ENCODE data around the gene AHI1. TPM values are rescaled to one million over a fixed set of nuclear protein-coding genes. Genes with fewer than 3 reads are reported as not detected.

The AHI1 gene
- total and polyA plus RNA-seq, 2 donors = 11.5 to 21.0 TPM

DNA sequence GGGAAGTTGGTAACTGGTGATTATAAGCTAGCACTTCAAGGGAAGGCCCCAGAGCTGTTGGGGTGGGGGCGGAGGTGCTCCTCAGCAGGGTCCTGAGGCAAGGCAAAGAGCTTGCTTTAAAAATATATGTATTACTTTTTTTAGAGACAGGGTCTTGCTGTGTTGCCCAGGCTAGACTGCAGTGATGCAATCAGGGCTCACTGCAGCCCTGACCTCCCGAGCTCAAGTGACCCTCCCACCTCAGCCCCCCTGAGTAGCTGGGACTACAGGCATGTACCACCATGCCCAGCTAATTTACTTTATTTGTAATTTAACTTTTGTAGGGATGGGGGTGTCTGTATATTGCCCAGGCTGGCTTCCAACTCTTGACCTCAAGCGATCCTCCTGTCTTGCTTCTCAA, 229.3 kb downstream of the AHI1 start:
- no peak overlapping the region for H3K4me3 ChIP-seq (ENCODE audit: low read length in 2 of 2)
- H3K27ac ChIP-seq (ENCODE audit: low read depth in 1 of 2, low read length in 1 of 2) = peak overlapping the region in 1 of 2 donors; percentile 82
- H3K27me3 ChIP-seq (ENCODE audit: control insufficient read depth in 2 of 2, insufficient read depth in 1 of 2, low read length in 1 of 2) = no peaks in the 10 kb centered on the region
- no peak for DNase-seq (ENCODE audit: low read depth in 6 of 9, low spot score in 9 of 9)
- peaks cover 0 to 2% of the 10 kb centered on the region in 2 donors for H3K36me3 ChIP-seq (ENCODE audit: control insufficient read depth in 2 of 2, insufficient read depth in 2 of 2, low read length in 1 of 2)
- WGBS = 97% methylated on average over 3 of the region's 3 CpGs
- H3K4me1 ChIP-seq (ENCODE audit: control insufficient read depth in 2 of 2, insufficient read depth in 2 of 2, low read length in 2 of 2) = peaks cover 32 to 62% of the 10 kb centered on the region in 2 donors
- no peaks in the 10 kb centered on the region for H3K9me3 ChIP-seq (ENCODE audit: control insufficient read depth in 2 of 2, insufficient read depth in 1 of 2, low read length in 1 of 2)

DNA sequence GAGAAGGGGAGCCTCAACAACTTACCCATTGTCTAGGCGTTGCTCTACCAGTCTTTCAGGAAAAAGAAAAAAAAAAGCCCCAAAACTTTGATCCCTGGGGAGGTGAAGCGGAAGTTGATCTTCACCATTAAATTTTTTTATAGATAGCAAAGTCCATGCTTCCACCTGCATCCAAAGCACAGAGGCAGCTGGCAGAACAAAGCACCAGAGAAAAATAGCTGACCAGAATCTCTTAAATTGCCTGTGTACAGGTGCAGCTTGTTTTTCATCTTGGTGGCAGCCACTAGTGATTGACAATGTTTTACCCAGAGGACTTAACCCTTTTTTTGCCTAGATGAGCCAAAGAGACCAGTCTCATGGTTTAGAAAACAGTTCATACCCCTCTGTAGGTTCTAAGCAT, 230.5 kb downstream of the AHI1 start:
- WGBS = 8% methylated on average over 2 of the region's 2 CpGs
- DNase-seq (ENCODE audit: low read depth in 6 of 9, low spot score in 9 of 9) = peak; percentile 49 to 88 (median 67)
- Histone ChIP-seq H3K4me3 (ENCODE audit: low read length in 2 of 2) (no peak overlapping the region), H3K9me3 (ENCODE audit: control insufficient read depth in 2 of 2, insufficient read depth in 1 of 2, low read length in 1 of 2) (no peaks in the 10 kb centered on the region), H3K4me1 (ENCODE audit: control insufficient read depth in 2 of 2, insufficient read depth in 2 of 2, low read length in 2 of 2) (peaks cover 32 to 62% of the 10 kb centered on the region in 2 donors), H3K27me3 (ENCODE audit: control insufficient read depth in 2 of 2, insufficient read depth in 1 of 2, low read length in 1 of 2) (no peaks in the 10 kb centered on the region), H3K36me3 (ENCODE audit: control insufficient read depth in 2 of 2, insufficient read depth in 2 of 2, low read length in 1 of 2) (peaks cover 0 to 2% of the 10 kb centered on the region in 2 donors), H3K27ac (ENCODE audit: low read depth in 1 of 2, low read length in 1 of 2) (peak overlapping the region in 1 of 2 donors; percentile 82)

DNA sequence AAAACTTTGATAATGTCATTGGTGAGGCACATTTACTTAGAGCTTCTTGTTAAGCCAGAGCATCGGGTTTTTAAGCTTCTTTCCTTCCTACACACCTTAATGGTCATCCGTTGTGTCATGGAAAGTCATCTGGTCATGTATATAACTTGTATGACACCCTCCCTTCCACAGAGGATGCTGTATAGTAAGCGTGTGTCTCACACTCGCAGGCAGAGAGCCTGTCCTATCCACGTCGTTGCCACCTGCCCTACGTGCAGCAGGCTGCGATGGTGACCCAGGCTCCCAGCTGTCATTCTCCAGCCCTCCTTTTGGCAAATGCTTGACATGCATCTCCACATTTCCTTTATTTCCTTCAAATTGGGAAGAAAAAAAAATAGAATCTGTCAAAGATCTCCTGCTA, 230.9 kb downstream of the AHI1 start:
- no peaks in the 10 kb centered on the region for H3K27me3 ChIP-seq (ENCODE audit: control insufficient read depth in 2 of 2, insufficient read depth in 1 of 2, low read length in 1 of 2)
- DNase-seq (ENCODE audit: low read depth in 6 of 9, low spot score in 9 of 9) = peak in 4 of 9 donors; percentile 39 to 59 (median 49)
- H3K4me1 ChIP-seq (ENCODE audit: control insufficient read depth in 2 of 2, insufficient read depth in 2 of 2, low read length in 2 of 2) = peaks cover 32 to 61% of the 10 kb centered on the region in 2 donors
- peaks cover 0 to 2% of the 10 kb centered on the region in 2 donors for H3K36me3 ChIP-seq (ENCODE audit: control insufficient read depth in 2 of 2, insufficient read depth in 2 of 2, low read length in 1 of 2)
- H3K9me3 ChIP-seq (ENCODE audit: control insufficient read depth in 2 of 2, insufficient read depth in 1 of 2, low read length in 1 of 2) = peaks cover 0 to 4% of the 10 kb centered on the region in 2 donors
- H3K27ac ChIP-seq (ENCODE audit: low read depth in 1 of 2, low read length in 1 of 2) = peak overlapping the region in 1 of 2 donors; percentile 82
- 35% methylated on average over 8 of the region's 8 CpGs for WGBS
- no peak overlapping the region for H3K4me3 ChIP-seq (ENCODE audit: low read length in 2 of 2)

DNA sequence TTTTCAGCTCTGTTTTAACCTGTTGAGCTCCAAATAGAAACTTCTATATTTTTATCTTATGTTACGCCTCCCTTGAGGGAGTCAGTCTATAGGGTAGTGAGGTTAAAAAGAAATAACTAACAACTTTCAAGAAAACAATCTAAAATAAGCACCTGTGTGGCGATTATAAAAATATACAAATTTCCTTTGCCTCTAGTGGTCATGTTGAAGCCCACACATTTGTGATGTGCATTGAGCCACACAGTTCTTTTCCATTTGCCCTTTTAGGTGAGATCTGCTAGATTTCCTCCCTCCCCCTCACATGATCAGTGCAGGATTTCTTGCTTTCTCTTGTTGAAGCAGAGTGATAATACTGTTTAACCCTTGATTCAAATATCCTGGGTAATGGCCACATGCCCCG, 232.3 kb downstream of the AHI1 start:
- peaks cover 24 to 49% of the 10 kb centered on the region in 2 donors for H3K4me1 ChIP-seq (ENCODE audit: control insufficient read depth in 2 of 2, insufficient read depth in 2 of 2, low read length in 2 of 2)
- H3K36me3 ChIP-seq (ENCODE audit: control insufficient read depth in 2 of 2, insufficient read depth in 2 of 2, low read length in 1 of 2) = peaks cover 0 to 2% of the 10 kb centered on the region in 2 donors
- no peak overlapping the region for H3K4me3 ChIP-seq (ENCODE audit: low read length in 2 of 2)
- no peaks in the 10 kb centered on the region for H3K27me3 ChIP-seq (ENCODE audit: control insufficient read depth in 2 of 2, insufficient read depth in 1 of 2, low read length in 1 of 2)
- WGBS = 95% methylated on average over 3 of the region's 3 CpGs
- H3K27ac ChIP-seq (ENCODE audit: low read depth in 1 of 2, low read length in 1 of 2) = no peak overlapping the region
- no peak for DNase-seq (ENCODE audit: low read depth in 6 of 9, low spot score in 9 of 9)
- H3K9me3 ChIP-seq (ENCODE audit: control insufficient read depth in 2 of 2, insufficient read depth in 1 of 2, low read length in 1 of 2) = peaks cover 0 to 5% of the 10 kb centered on the region in 2 donors

DNA sequence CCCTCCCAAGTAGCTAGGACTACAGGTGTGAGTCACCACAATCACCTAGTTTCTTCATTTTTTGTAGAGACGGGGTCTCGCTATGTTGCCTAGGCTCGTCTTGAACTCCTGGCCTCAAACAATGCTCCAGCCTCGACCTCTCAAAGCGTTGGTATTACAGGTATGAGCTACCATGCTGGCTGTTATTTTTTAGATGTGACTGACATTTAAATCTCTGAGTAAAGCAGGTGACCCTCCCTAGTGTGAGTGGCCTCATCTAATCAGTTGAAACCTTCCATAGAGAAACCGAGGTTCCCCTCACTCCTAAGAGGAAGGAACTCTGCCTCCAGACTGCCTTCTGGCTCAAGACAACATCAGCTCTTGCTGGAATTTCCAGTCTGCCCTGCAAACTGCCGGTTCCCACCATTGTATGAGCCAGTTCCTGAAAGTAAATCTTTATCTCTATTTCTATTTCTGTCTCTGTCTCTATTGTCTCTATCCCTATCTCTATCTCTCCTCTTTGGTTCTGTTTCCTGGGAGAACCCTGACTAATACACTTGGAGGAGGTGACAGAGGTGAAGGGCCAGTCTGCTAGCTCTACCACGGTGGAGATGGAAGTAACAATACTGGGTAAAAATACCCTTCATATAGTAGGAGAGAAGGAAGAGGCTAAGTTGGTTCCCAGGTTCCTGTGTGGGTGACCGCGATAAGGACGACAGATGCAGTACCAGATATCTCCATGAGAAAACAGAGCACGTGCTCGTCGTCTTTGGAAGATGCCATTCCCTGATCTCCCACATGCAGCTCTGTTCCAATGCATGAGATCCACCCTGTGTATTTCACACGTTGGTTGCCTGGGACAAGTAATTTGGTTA, 235.4 kb downstream of the AHI1 start:
- no peak overlapping the region for H3K27ac ChIP-seq (ENCODE audit: low read depth in 1 of 2, low read length in 1 of 2)
- DNase-seq (ENCODE audit: low read depth in 6 of 9, low spot score in 9 of 9) = no peak

DNA sequence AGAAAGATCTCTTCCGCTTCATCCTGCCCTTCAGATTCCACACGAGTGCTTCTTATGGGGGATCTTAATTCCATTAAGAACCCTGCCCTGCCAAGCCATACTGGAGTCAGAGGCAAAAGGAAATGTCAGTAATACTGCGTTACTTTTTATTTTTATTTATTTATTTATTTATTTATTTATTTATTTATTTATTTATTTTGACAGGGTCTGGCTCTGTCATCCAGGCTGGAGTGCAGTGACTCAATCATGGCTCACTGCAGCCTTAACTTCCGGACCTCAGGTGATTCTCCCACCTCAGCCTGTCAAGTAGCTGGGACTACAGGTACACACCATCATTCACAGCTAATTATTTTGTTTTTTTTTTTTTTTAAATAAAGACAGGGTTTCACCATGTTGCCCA, 236.9 kb downstream of the AHI1 start:
- no peak overlapping the region for H3K4me3 ChIP-seq (ENCODE audit: low read length in 2 of 2)
- WGBS = 97% methylated on average over 4 of the region's 4 CpGs
- peaks cover 0 to 5% of the 10 kb centered on the region in 2 donors for H3K9me3 ChIP-seq (ENCODE audit: control insufficient read depth in 2 of 2, insufficient read depth in 1 of 2, low read length in 1 of 2)
- H3K36me3 ChIP-seq (ENCODE audit: control insufficient read depth in 2 of 2, insufficient read depth in 2 of 2, low read length in 1 of 2) = no peaks in the 10 kb centered on the region
- no peak for DNase-seq (ENCODE audit: low read depth in 6 of 9, low spot score in 9 of 9)
- peaks cover 5 to 20% of the 10 kb centered on the region in 2 donors for H3K4me1 ChIP-seq (ENCODE audit: control insufficient read depth in 2 of 2, insufficient read depth in 2 of 2, low read length in 2 of 2)
- H3K27me3 ChIP-seq (ENCODE audit: control insufficient read depth in 2 of 2, insufficient read depth in 1 of 2, low read length in 1 of 2) = no peaks in the 10 kb centered on the region
- no peak overlapping the region for H3K27ac ChIP-seq (ENCODE audit: low read depth in 1 of 2, low read length in 1 of 2)

More for the DNA sequence above, 235.4 kb downstream of the AHI1 start:
- Histone ChIP-seq H3K9me3 (ENCODE audit: control insufficient read depth in 2 of 2, insufficient read depth in 1 of 2, low read length in 1 of 2) (peaks cover 0 to 5% of the 10 kb centered on the region in 2 donors), H3K36me3 (ENCODE audit: control insufficient read depth in 2 of 2, insufficient read depth in 2 of 2, low read length in 1 of 2) (no peaks in the 10 kb centered on the region), H3K4me3 (ENCODE audit: low read length in 2 of 2) (no peak overlapping the region), H3K4me1 (ENCODE audit: control insufficient read depth in 2 of 2, insufficient read depth in 2 of 2, low read length in 2 of 2) (peaks cover 14 to 33% of the 10 kb centered on the region in 2 donors), H3K27me3 (ENCODE audit: control insufficient read depth in 2 of 2, insufficient read depth in 1 of 2, low read length in 1 of 2) (no peaks in the 10 kb centered on the region)
- whole genome bisulfite sequencing = 88% methylated on average over 15 of the region's 15 CpGs

DNA sequence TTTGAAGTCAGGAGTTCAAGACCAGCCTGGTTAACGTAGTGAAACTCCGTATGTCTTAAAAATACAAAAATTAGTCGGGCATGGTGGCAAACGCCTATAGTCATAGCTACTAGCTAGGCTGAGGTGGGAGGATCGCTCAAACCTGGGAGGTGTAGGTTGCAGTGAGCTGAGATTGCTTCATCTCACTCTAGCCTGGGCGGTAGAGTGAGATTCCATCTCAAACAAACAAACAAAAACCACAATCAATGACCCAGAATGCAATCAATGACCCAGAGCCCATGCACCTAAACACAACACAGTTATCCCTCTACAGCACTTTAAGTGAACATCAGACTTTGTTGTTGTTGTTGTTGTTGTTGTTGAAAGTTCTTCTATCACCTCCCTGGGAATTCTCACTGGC, 238.6 kb downstream of the AHI1 start:
- Histone ChIP-seq H3K4me3 (ENCODE audit: low read length in 2 of 2) (no peak overlapping the region), H3K27ac (ENCODE audit: low read depth in 1 of 2, low read length in 1 of 2) (no peak overlapping the region), H3K9me3 (ENCODE audit: control insufficient read depth in 2 of 2, insufficient read depth in 1 of 2, low read length in 1 of 2) (peaks cover 0 to 5% of the 10 kb centered on the region in 2 donors), H3K4me1 (ENCODE audit: control insufficient read depth in 2 of 2, insufficient read depth in 2 of 2, low read length in 2 of 2) (peaks cover 2 to 19% of the 10 kb centered on the region in 2 donors), H3K36me3 (ENCODE audit: control insufficient read depth in 2 of 2, insufficient read depth in 2 of 2, low read length in 1 of 2) (no peaks in the 10 kb centered on the region), H3K27me3 (ENCODE audit: control insufficient read depth in 2 of 2, insufficient read depth in 1 of 2, low read length in 1 of 2) (no peaks in the 10 kb centered on the region)
- DNase-seq (ENCODE audit: low read depth in 6 of 9, low spot score in 9 of 9) = no peak
- 96% methylated on average over 6 of the region's 6 CpGs for WGBS

DNA sequence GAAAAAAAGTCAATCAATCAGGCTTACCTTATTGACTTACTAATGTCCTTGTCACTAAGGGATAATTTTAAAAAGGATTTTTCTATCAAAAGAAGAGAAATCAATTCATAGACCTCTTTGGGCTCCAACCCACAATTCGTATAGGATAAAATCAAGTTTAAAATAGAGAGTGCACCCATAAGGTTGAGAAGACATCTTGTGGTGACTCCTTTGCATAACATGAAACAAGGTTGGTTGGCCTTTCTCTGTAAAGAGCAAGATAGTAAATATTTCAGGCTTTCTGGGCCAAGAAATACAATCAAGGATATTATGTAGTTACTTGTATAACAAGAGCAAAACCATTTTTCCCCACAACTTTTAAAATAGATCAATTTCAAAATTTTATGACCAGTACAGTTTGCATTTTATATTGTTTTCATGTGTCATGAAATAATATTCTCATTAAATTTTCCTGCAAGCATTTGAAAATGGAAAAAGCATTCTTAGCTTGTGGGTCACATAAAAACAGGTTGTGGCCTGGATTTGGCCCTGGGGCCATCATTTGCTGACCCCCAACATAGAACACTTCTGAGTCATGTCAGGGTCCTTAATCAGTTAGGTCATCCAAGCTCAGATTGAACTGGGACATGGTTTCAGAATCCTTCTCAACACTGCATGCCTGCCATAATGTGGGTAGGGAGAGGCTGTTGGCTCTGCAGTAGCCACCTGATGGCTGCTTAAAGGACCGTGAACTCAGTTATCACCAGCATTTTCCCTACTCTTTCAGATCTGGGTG, 239.7 kb downstream of the AHI1 start:
- Histone ChIP-seq H3K27me3 (ENCODE audit: control insufficient read depth in 2 of 2, insufficient read depth in 1 of 2, low read length in 1 of 2) (no peaks in the 10 kb centered on the region), H3K36me3 (ENCODE audit: control insufficient read depth in 2 of 2, insufficient read depth in 2 of 2, low read length in 1 of 2) (no peaks in the 10 kb centered on the region), H3K4me1 (ENCODE audit: control insufficient read depth in 2 of 2, insufficient read depth in 2 of 2, low read length in 2 of 2) (peaks cover 2 to 23% of the 10 kb centered on the region in 2 donors), H3K9me3 (ENCODE audit: control insufficient read depth in 2 of 2, insufficient read depth in 1 of 2, low read length in 1 of 2) (peaks cover 0 to 5% of the 10 kb centered on the region in 2 donors), H3K27ac (ENCODE audit: low read depth in 1 of 2, low read length in 1 of 2) (no peak overlapping the region), H3K4me3 (ENCODE audit: low read length in 2 of 2) (no peak overlapping the region)
- DNase-seq (ENCODE audit: low read depth in 6 of 9, low spot score in 9 of 9) = peak in 1 of 9 donors; percentile 55
- 63% methylated on average over 2 of the region's 2 CpGs for WGBS

DNA sequence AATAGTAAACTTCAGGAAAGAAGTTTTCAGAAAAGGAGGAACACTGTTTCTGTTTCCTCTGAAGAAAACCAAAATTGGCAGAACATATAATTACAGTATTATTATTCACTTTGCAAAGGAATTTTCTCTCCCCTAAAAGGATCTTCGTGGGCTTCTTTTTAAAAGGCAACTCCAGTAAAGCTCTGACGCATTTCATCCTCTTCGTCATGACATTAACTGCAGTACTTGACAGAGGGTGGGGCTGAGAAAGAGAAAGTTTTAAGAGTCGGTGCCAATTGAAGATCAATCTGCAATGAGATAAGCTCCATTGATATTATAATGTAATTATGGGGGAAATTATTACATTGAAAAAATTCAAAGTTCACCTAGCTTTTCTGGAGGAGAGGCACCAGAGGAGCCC, 240.7 kb downstream of the AHI1 start:
- H3K4me1 ChIP-seq (ENCODE audit: control insufficient read depth in 2 of 2, insufficient read depth in 2 of 2, low read length in 2 of 2) = peaks cover 2 to 32% of the 10 kb centered on the region in 2 donors
- H3K27me3 ChIP-seq (ENCODE audit: control insufficient read depth in 2 of 2, insufficient read depth in 1 of 2, low read length in 1 of 2) = no peaks in the 10 kb centered on the region
- no peak for DNase-seq (ENCODE audit: low read depth in 6 of 9, low spot score in 9 of 9)
- H3K9me3 ChIP-seq (ENCODE audit: control insufficient read depth in 2 of 2, insufficient read depth in 1 of 2, low read length in 1 of 2) = peaks cover 0 to 3% of the 10 kb centered on the region in 2 donors
- WGBS = 93% methylated on average over 4 of the region's 4 CpGs
- H3K4me3 ChIP-seq (ENCODE audit: low read length in 2 of 2) = no peak overlapping the region
- H3K36me3 ChIP-seq (ENCODE audit: control insufficient read depth in 2 of 2, insufficient read depth in 2 of 2, low read length in 1 of 2) = no peaks in the 10 kb centered on the region
- H3K27ac ChIP-seq (ENCODE audit: low read depth in 1 of 2, low read length in 1 of 2) = no peak overlapping the region

Data from thymus (tissue), 11 donors.